ENCODE data around the gene ECT2. TPM values are rescaled to one million over a fixed set of nuclear protein-coding genes. Genes with fewer than 3 reads are reported as not detected.

The ECT2 gene
- polyA plus RNA-seq, 6 donors from 2014 or later, result 1.2 to 8.5 (median 2.1) TPM

- Mint-ChIP-seq H3K36me3 (no peaks in the 10 kb centered on the region), H3K9me3 (no peaks in the 10 kb centered on the region), H3K4me1 (no peaks in the 10 kb centered on the region), H3K4me3 (no peak overlapping the region), H3K27me3 (peaks cover 6 to 18% (median 8%) of the 10 kb centered on the region in 3 donors), H3K27ac (no peak overlapping the region)
- no peak for DNase-seq
- no peak for ATAC-seq (ENCODE audit: low read depth in 2 of 2)
These were observed 89.2 kb downstream of the ECT2 start for GRCh38 chr3:172839679-172840078.

- Mint-ChIP-seq H3K9me3 (no peaks in the 10 kb centered on the region), H3K4me3 (no peak overlapping the region), H3K27me3 (peaks cover 6 to 18% (median 8%) of the 10 kb centered on the region in 3 donors), H3K36me3 (no peaks in the 10 kb centered on the region), H3K4me1 (no peaks in the 10 kb centered on the region), H3K27ac (no peak overlapping the region)
- no peak for DNase-seq
- no peak for ATAC-seq (ENCODE audit: low read depth in 2 of 2)
These were observed 89.9 kb downstream of the ECT2 start for GRCh38 chr3:172840463-172840862.

GRCh38 chr3:172840913-172841312 lies 90.4 kb downstream of the ECT2 start:
- ATAC-seq (ENCODE audit: low read depth in 2 of 2) (no peak), DNase-seq (no peak)
- H3K4me1 Mint-ChIP-seq, result peaks cover 0 to under 1% (median 0%) of the 10 kb centered on the region in 3 donors
- no peak overlapping the region for H3K27ac Mint-ChIP-seq
- peaks cover 6 to 18% (median 8%) of the 10 kb centered on the region in 3 donors for H3K27me3 Mint-ChIP-seq
- H3K9me3 Mint-ChIP-seq, result no peaks in the 10 kb centered on the region
- H3K36me3 Mint-ChIP-seq, result no peaks in the 10 kb centered on the region
- no peak overlapping the region for H3K4me3 Mint-ChIP-seq

- Mint-ChIP-seq H3K27me3 (peaks cover 0 to 8% (median 8%) of the 10 kb centered on the region in 3 donors), H3K9me3 (peaks cover 0 to 4% (median 0%) of the 10 kb centered on the region in 7 donors), H3K4me3 (no peak overlapping the region), H3K36me3 (no peaks in the 10 kb centered on the region), H3K27ac (no peak overlapping the region), H3K4me1 (peaks cover 0 to 5% (median 0%) of the 10 kb centered on the region in 3 donors)
- ATAC-seq (ENCODE audit: low read depth in 2 of 2) (no peak), DNase-seq (no peak)
These were observed 93.9 kb downstream of the ECT2 start for GRCh38 chr3:172844428-172844827.

- H3K27me3 Mint-ChIP-seq, result peaks cover 4 to 11% (median 8%) of the 10 kb centered on the region in 3 donors
- peaks cover 0 to 5% (median 0%) of the 10 kb centered on the region in 3 donors for H3K4me1 Mint-ChIP-seq
- DNase-seq, result no peak
- H3K27ac Mint-ChIP-seq, result peak overlapping the region in 1 of 6 donors; percentile 83
- no peaks in the 10 kb centered on the region for H3K36me3 Mint-ChIP-seq
- ATAC-seq (ENCODE audit: low read depth in 2 of 2), result no peak
- H3K9me3 Mint-ChIP-seq, result peaks cover 0 to 4% (median 0%) of the 10 kb centered on the region in 7 donors
- H3K4me3 Mint-ChIP-seq, result no peak overlapping the region
These were observed 95.6 kb downstream of the ECT2 start for GRCh38 chr3:172846103-172846561.

- Mint-ChIP-seq H3K36me3 (no peaks in the 10 kb centered on the region), H3K4me3 (no peak overlapping the region), H3K9me3 (peaks cover 0 to 4% (median 0%) of the 10 kb centered on the region in 7 donors), H3K27ac (no peak overlapping the region), H3K27me3 (peaks cover 4 to 8% (median 7%) of the 10 kb centered on the region in 3 donors), H3K4me1 (peaks cover 0 to 5% (median 0%) of the 10 kb centered on the region in 3 donors)
- ATAC-seq (ENCODE audit: low read depth in 2 of 2), result no peak
- no peak for DNase-seq
These were observed 96.2 kb downstream of the ECT2 start for GRCh38 chr3:172846706-172847105.

GRCh38 chr3:172847292-172847691 lies 96.8 kb downstream of the ECT2 start:
- H3K9me3 Mint-ChIP-seq, result peaks cover 0 to 4% (median 0%) of the 10 kb centered on the region in 7 donors
- peaks cover 0 to 5% (median 0%) of the 10 kb centered on the region in 3 donors for H3K4me1 Mint-ChIP-seq
- H3K27me3 Mint-ChIP-seq, result peaks cover 4 to 8% (median 7%) of the 10 kb centered on the region in 3 donors
- DNase-seq (no peak), ATAC-seq (ENCODE audit: low read depth in 2 of 2) (no peak)
- H3K4me3 Mint-ChIP-seq, result no peak overlapping the region
- H3K36me3 Mint-ChIP-seq, result no peaks in the 10 kb centered on the region
- no peak overlapping the region for H3K27ac Mint-ChIP-seq

- no peaks in the 10 kb centered on the region for H3K36me3 Mint-ChIP-seq
- no peak for DNase-seq
- no peak for ATAC-seq (ENCODE audit: low read depth in 2 of 2)
- peaks cover 0 to 4% (median 0%) of the 10 kb centered on the region in 7 donors for H3K9me3 Mint-ChIP-seq
- no peak overlapping the region for H3K4me3 Mint-ChIP-seq
- H3K27ac Mint-ChIP-seq, result no peak overlapping the region
- peaks cover 0 to 5% (median 0%) of the 10 kb centered on the region in 3 donors for H3K4me1 Mint-ChIP-seq
- H3K27me3 Mint-ChIP-seq, result peaks cover 4 to 7% (median 4%) of the 10 kb centered on the region in 3 donors
These were observed 98.4 kb downstream of the ECT2 start for GRCh38 chr3:172848910-172849309.

- DNase-seq, result no peak
- H3K4me3 Mint-ChIP-seq, result no peak overlapping the region
- ATAC-seq (ENCODE audit: low read depth in 2 of 2), result no peak
- no peaks in the 10 kb centered on the region for H3K36me3 Mint-ChIP-seq
- H3K27ac Mint-ChIP-seq, result no peak overlapping the region
- H3K27me3 Mint-ChIP-seq, result peaks cover 0 to 7% (median 4%) of the 10 kb centered on the region in 3 donors
- no peaks in the 10 kb centered on the region for H3K9me3 Mint-ChIP-seq
- H3K4me1 Mint-ChIP-seq, result no peaks in the 10 kb centered on the region
These were observed 102.5 kb downstream of the ECT2 start for GRCh38 chr3:172853005-172853404.

GRCh38 chr3:172853921-172854666 lies 103.6 kb downstream of the ECT2 start:
- no peaks in the 10 kb centered on the region for H3K9me3 Mint-ChIP-seq
- H3K27ac Mint-ChIP-seq, result no peak overlapping the region
- ATAC-seq (ENCODE audit: low read depth in 2 of 2) (no peak), DNase-seq (no peak)
- H3K4me1 Mint-ChIP-seq, result no peaks in the 10 kb centered on the region
- peaks cover 0 to 7% (median 4%) of the 10 kb centered on the region in 3 donors for H3K27me3 Mint-ChIP-seq
- H3K4me3 Mint-ChIP-seq, result no peak overlapping the region
- no peaks in the 10 kb centered on the region for H3K36me3 Mint-ChIP-seq

- H3K4me3 Mint-ChIP-seq, result peak overlapping the region in 1 of 8 donors; percentile 20
- no peak for ATAC-seq (ENCODE audit: low read depth in 2 of 2)
- H3K9me3 Mint-ChIP-seq, result no peaks in the 10 kb centered on the region
- no peaks in the 10 kb centered on the region for H3K36me3 Mint-ChIP-seq
- no peaks in the 10 kb centered on the region for H3K4me1 Mint-ChIP-seq
- H3K27me3 Mint-ChIP-seq, result peaks cover 0 to 7% (median 4%) of the 10 kb centered on the region in 3 donors
- no peak overlapping the region for H3K27ac Mint-ChIP-seq
- DNase-seq, result no peak
These were observed 104.5 kb downstream of the ECT2 start for GRCh38 chr3:172855037-172855436.

GRCh38 chr3:172856795-172857742 lies 106.5 kb downstream of the ECT2 start:
- DNase-seq (no peak), ATAC-seq (ENCODE audit: low read depth in 2 of 2) (no peak)
- Mint-ChIP-seq H3K27ac (no peak overlapping the region), H3K4me1 (no peaks in the 10 kb centered on the region), H3K9me3 (peaks cover 0 to 2% (median 0%) of the 10 kb centered on the region in 7 donors), H3K4me3 (no peak overlapping the region), H3K36me3 (no peaks in the 10 kb centered on the region), H3K27me3 (no peaks in the 10 kb centered on the region)

GRCh38 chr3:172859041-172859440 lies 108.5 kb downstream of the ECT2 start:
- Mint-ChIP-seq H3K27ac (no peak overlapping the region), H3K27me3 (no peaks in the 10 kb centered on the region), H3K9me3 (peaks cover 0 to 2% (median 0%) of the 10 kb centered on the region in 7 donors), H3K4me1 (no peaks in the 10 kb centered on the region), H3K4me3 (no peak overlapping the region), H3K36me3 (no peaks in the 10 kb centered on the region)
- ATAC-seq (ENCODE audit: low read depth in 2 of 2) (no peak), DNase-seq (no peak)

All from naive B cell (primary cell).